H9 (cell line): ENCODE results near the gene TMSB4X. TPM values are rescaled to one million over a fixed set of nuclear protein-coding genes. Genes with fewer than 3 reads are reported as not detected.

Source experiments
- DNase-seq: peaks from one replicate; pipeline ENCODE4 v3.0.0-alpha.2; 2017
- H2AFZ ChIP-seq: one replicate; pipeline ENCODE4 v1.6.1; 2013; ENCODE audit warnings: mild to moderate bottlenecking, low read length, control low read depth, moderate library complexity
- H2AK5ac ChIP-seq: 2 replicates; pipeline ENCODE4 v1.6.1; 2013; ENCODE audit warnings: low read length, control low read depth, mixed read lengths; ENCODE audit not compliant: insufficient read length
- H2BK120ac ChIP-seq: one replicate; pipeline ENCODE4 v1.6.1; 2013; ENCODE audit warnings: low read depth, mild to moderate bottlenecking, low read length, control low read depth, inconsistent platforms; ENCODE audit not compliant: poor library complexity, severe bottlenecking
- H2BK12ac ChIP-seq: 2 replicates; pipeline ENCODE4 v1.6.1; 2013; ENCODE audit warnings: low read length, control low read depth, mixed read lengths, low read depth; ENCODE audit not compliant: insufficient read length
- H2BK15ac ChIP-seq: 2 replicates; pipeline ENCODE4 v1.6.1; 2013; ENCODE audit warnings: low read depth, low read length, control low read depth
- H2BK20ac ChIP-seq: one replicate; pipeline ENCODE4 v1.6.1; 2013; ENCODE audit warnings: low read depth, mild to moderate bottlenecking, low read length, control low read depth, inconsistent platforms; ENCODE audit not compliant: poor library complexity, severe bottlenecking
- H2BK5ac ChIP-seq: 2 replicates; pipeline ENCODE4 v1.6.1; 2013; ENCODE audit warnings: low read length, control low read depth, mixed read lengths; ENCODE audit not compliant: insufficient read length
- H3K14ac ChIP-seq: 2 replicates; pipeline ENCODE4 v1.6.1; 2013; ENCODE audit warnings: low read length, control low read depth; ENCODE audit not compliant: insufficient read depth
- H3K18ac ChIP-seq: 2 replicates; pipeline ENCODE4 v1.6.1; 2013; ENCODE audit warnings: low read depth, mild to moderate bottlenecking, mixed read lengths, low read length, control low read depth; ENCODE audit not compliant: insufficient read length
- H3K23ac ChIP-seq: 2 replicates; pipeline ENCODE4 v1.6.1; 2013; ENCODE audit warnings: low read length, control low read depth, mixed read lengths, low read depth; ENCODE audit not compliant: insufficient read length
- H3K23me2 ChIP-seq: 2 replicates; pipeline ENCODE4 v1.6.1; 2013; ENCODE audit warnings: low read depth, mild to moderate bottlenecking, mixed read lengths, low read length, control low read depth; ENCODE audit not compliant: insufficient read length, poor library complexity, severe bottlenecking
- H3K27ac ChIP-seq: 2 replicates; pipeline ENCODE4 v1.5.1; 2013; ENCODE audit warnings: low read length, control low read depth, mixed read lengths, low read depth; ENCODE audit not compliant: insufficient read length
- H3K27me3 ChIP-seq: 2 replicates; pipeline ENCODE4 v1.6.1; 2013; ENCODE audit warnings: low read length, control low read depth, inconsistent platforms; ENCODE audit not compliant: insufficient read depth
- H3K4ac ChIP-seq: 2 replicates; pipeline ENCODE4 v1.6.1; 2013; ENCODE audit warnings: low read depth, mild to moderate bottlenecking, control low read depth, inconsistent platforms, low read length, moderate library complexity
- H3K4me1 ChIP-seq: 2 replicates; pipeline ENCODE4 v1.6.1; 2013; ENCODE audit warnings: low read length, control low read depth, inconsistent platforms; ENCODE audit not compliant: insufficient read depth
- H3K4me2 ChIP-seq: 2 replicates; pipeline ENCODE4 v1.6.1; 2013; ENCODE audit warnings: low read length, control low read depth, mixed read lengths; ENCODE audit not compliant: insufficient read length, insufficient read depth
- H3K56ac ChIP-seq: 2 replicates; pipeline ENCODE4 v1.6.1; 2013; ENCODE audit warnings: low read depth, mild to moderate bottlenecking, mixed read lengths, low read length, control low read depth; ENCODE audit not compliant: insufficient read length
- H3K79me1 ChIP-seq: 2 replicates; pipeline ENCODE4 v1.6.1; 2013; ENCODE audit warnings: low read depth, mild to moderate bottlenecking, moderate library complexity, low read length, control low read depth, inconsistent platforms; ENCODE audit not compliant: insufficient read depth, poor library complexity, severe bottlenecking
- H3K79me2 ChIP-seq: 2 replicates; pipeline ENCODE4 v1.6.1; 2013; ENCODE audit warnings: low read length, control low read depth, inconsistent platforms; ENCODE audit not compliant: insufficient read depth
- H3K9ac ChIP-seq: 2 replicates; pipeline ENCODE4 v1.6.1; 2013; ENCODE audit warnings: low read length, control low read depth, mixed read lengths; ENCODE audit not compliant: insufficient read length; ENCODE audit errors: extremely low read depth
- H3K9me3 ChIP-seq: one replicate; pipeline ENCODE4 v1.6.1; 2013; ENCODE audit warnings: low read depth, low read length, inconsistent platforms; ENCODE audit not compliant: control insufficient read depth
- H3T11ph ChIP-seq: one replicate; pipeline ENCODE4 v1.6.1; 2013; ENCODE audit warnings: mild to moderate bottlenecking, low read length, control low read depth, inconsistent platforms
- H4K20me1 ChIP-seq: one replicate; pipeline ENCODE4 v1.6.1; 2013; ENCODE audit not compliant: control insufficient read depth, insufficient read length, insufficient read depth
- H4K5ac ChIP-seq: 2 replicates; pipeline ENCODE4 v1.6.1; 2013; ENCODE audit warnings: low read depth, mild to moderate bottlenecking, mixed read lengths, low read length, control low read depth; ENCODE audit not compliant: insufficient read length
- H4K8ac ChIP-seq: replicated peaks from 2 replicates; pipeline ENCODE4 v1.6.1; 2013; ENCODE audit warnings: low read length, control low read depth, mixed read lengths, low read depth; ENCODE audit not compliant: insufficient read length
- H4K91ac ChIP-seq: 2 replicates; pipeline ENCODE4 v1.6.1; 2013; ENCODE audit warnings: low read depth, mild to moderate bottlenecking, moderate library complexity, mixed read lengths, low read length, control low read depth; ENCODE audit not compliant: insufficient read length
- H3K27ac Mint-ChIP-seq, 3 experiments: 2 replicates in 2 of 3; 3 replicates in 1 of 3; pipeline ENCODE4 v1.8.0; 2020 to 2021; ENCODE audit warnings: mixed read lengths in 3 of 3, mild to moderate bottlenecking in 1 of 3, moderate library complexity in 1 of 3
- H3K27me3 Mint-ChIP-seq: 2 replicates; pipeline ENCODE4 v1.8.0; 2021; ENCODE audit warnings: low read depth, mild to moderate bottlenecking, moderate library complexity, mixed read lengths
- H3K36me3 Mint-ChIP-seq, 3 experiments: 2 replicates in 2 of 3; 3 replicates in 1 of 3; pipeline ENCODE4 v1.8.0; 2020 to 2021; ENCODE audit warnings: low read depth in 3 of 3, mixed read lengths in 3 of 3; ENCODE audit not compliant: insufficient read depth in 1 of 3
- H3K4me1 Mint-ChIP-seq, 2 experiments: 2 replicates each; pipeline ENCODE4 v1.8.0; 2020; ENCODE audit warnings: mixed read lengths in 2 of 2
- H3K4me3 Mint-ChIP-seq, 2 experiments: 2 replicates in 1 of 2; 3 replicates in 1 of 2; pipeline ENCODE4 v1.8.0; 2020 to 2021; ENCODE audit warnings: mild to moderate bottlenecking in 2 of 2, mixed read lengths in 2 of 2, moderate library complexity in 1 of 2
- H3K9me3 Mint-ChIP-seq, 2 experiments: 2 replicates in 1 of 2; 3 replicates in 1 of 2; pipeline ENCODE4 v1.8.0; 2020; ENCODE audit warnings: mild to moderate bottlenecking in 2 of 2, mixed read lengths in 2 of 2, moderate library complexity in 1 of 2
- WGBS: extraction: QIAGEN DNeasy Blood & Tissue Kit; methylation state at CpG from one replicate; pipeline ENCODE4 v1.1.7; 2013; ENCODE audit warnings: missing lambda C conversion rate, low lambda C conversion rate, mixed read lengths; ENCODE audit not compliant: insufficient read length; ENCODE audit errors: extremely low coverage; 5-methylcytosine and 5-hydroxymethylcytosine counted together
- total RNA-seq: library from RNA; stranded (reverse); gene quantifications from 2 replicates; pipeline ENCODE4 v1.2.1, GENCODE V29; 2021
- TF ChIP-seq, protein P1 (sequence below): fragments of 200-600 bp; sonication (generic); conservative IDR thresholded peaks from 3 replicates; pipeline ENCODE4 v1.8.0; 2021; ENCODE audit warnings: antibody characterized with exemption, mild to moderate bottlenecking

TMSB4X gene
- total RNA-seq, 1 experiment from 2014 or later: 2,733 TPM

GRCh38 chrX:12965131-12965940 is 9.6 kb upstream of the TMSB4X start:
- H3K36me3 Mint-ChIP-seq: peaks cover 13 to 30% (median 22%) of the 10 kb centered on the region in 3 experiments
- H3K27me3 Mint-ChIP-seq: peaks cover 5% of the 10 kb centered on the region
- H4K20me1 ChIP-seq: no peaks in the 10 kb centered on the region
- H2AK5ac ChIP-seq: no peak overlapping the region
- no peak overlapping the region for H4K91ac ChIP-seq
- peaks cover 65 to 72% of the 10 kb centered on the region in 2 experiments for H3K9me3 Mint-ChIP-seq
- no peak overlapping the region for H3K18ac ChIP-seq
- no peaks in the 10 kb centered on the region for H3K79me2 ChIP-seq
- H3K4me2 ChIP-seq: no peak overlapping the region
- H3K79me1 ChIP-seq: no peaks in the 10 kb centered on the region
- no peak overlapping the region for H3K9ac ChIP-seq
- no peak overlapping the region for H2BK120ac ChIP-seq
- no peak overlapping the region for H3T11ph ChIP-seq
- H3K23me2 ChIP-seq: no peaks in the 10 kb centered on the region
- H3K4me1 Mint-ChIP-seq: peaks cover 13 to 14% of the 10 kb centered on the region in 2 experiments
- H3K4ac ChIP-seq: no peak overlapping the region
- H2BK5ac ChIP-seq: no peak overlapping the region
- no peak overlapping the region; a peak in 1 of 5 replicates for H3K4me3 Mint-ChIP-seq
- no peak overlapping the region for H3K56ac ChIP-seq
- H2AFZ ChIP-seq: no peak overlapping the region
- no peak overlapping the region for H4K8ac ChIP-seq
- no peaks in the 10 kb centered on the region for H3K27me3 ChIP-seq
- DNase-seq: no peak
- H2BK15ac ChIP-seq: no peak overlapping the region
- WGBS: no CpG with 5 or more reads among the region's 6 CpGs
- H3K4me1 ChIP-seq: no peaks in the 10 kb centered on the region
- H3K27ac Mint-ChIP-seq: peak overlapping the region; percentile 69 to 84 (median 72); a peak in 4 of 7 replicates
- no peak overlapping the region for H2BK12ac ChIP-seq
- H3K27ac ChIP-seq: no peak overlapping the region
- H2BK20ac ChIP-seq: no peak overlapping the region
- H3K14ac ChIP-seq: no peak overlapping the region
- peaks cover 12% of the 10 kb centered on the region for H3K9me3 ChIP-seq
- no peak overlapping the region for H3K23ac ChIP-seq
- TF ChIP-seq, protein P1, sequence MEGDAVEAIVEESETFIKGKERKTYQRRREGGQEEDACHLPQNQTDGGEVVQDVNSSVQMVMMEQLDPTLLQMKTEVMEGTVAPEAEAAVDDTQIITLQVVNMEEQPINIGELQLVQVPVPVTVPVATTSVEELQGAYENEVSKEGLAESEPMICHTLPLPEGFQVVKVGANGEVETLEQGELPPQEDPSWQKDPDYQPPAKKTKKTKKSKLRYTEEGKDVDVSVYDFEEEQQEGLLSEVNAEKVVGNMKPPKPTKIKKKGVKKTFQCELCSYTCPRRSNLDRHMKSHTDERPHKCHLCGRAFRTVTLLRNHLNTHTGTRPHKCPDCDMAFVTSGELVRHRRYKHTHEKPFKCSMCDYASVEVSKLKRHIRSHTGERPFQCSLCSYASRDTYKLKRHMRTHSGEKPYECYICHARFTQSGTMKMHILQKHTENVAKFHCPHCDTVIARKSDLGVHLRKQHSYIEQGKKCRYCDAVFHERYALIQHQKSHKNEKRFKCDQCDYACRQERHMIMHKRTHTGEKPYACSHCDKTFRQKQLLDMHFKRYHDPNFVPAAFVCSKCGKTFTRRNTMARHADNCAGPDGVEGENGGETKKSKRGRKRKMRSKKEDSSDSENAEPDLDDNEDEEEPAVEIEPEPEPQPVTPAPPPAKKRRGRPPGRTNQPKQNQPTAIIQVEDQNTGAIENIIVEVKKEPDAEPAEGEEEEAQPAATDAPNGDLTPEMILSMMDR: no peak
- H4K5ac ChIP-seq: no peak overlapping the region
